NB4 (cell line): ENCODE measurements around the gene STK33.

Experiments used
- DNase-seq: peaks from one replicate; pipeline ENCODE4 v3.0.0; 2010; ENCODE audit warnings: low read depth
- H3K4me3 ChIP-seq: one replicate; pipeline ENCODE4 v1.5.1; 2011; ENCODE audit warnings: mild to moderate bottlenecking, low read depth, low read length, moderate library complexity
- CTCF ChIP-seq: IDR thresholded peaks from one replicate; pipeline ENCODE4 v1.5.1; 2012; ENCODE audit warnings: low read depth, low read length
- MYC ChIP-seq: IDR thresholded peaks from 2 replicates; pipeline ENCODE4 v1.6.1; 2011; ENCODE audit warnings: low read depth, low read length
- POLR2A ChIP-seq: IDR thresholded peaks from 2 replicates; pipeline ENCODE4 v1.6.1; 2011; ENCODE audit warnings: mild to moderate bottlenecking; ENCODE audit not compliant: insufficient read length; ENCODE audit errors: extremely low read depth
- TF ChIP-seq, protein P1 (sequence below): IDR thresholded peaks from 2 replicates; pipeline ENCODE4 v1.6.1; 2011; ENCODE audit warnings: low read depth, low read length

The STK33 gene

GRCh38 chr11:8621147-8621546 is 27.1 kb upstream of the STK33 start:
- no peak for DNase-seq
- H3K4me3 ChIP-seq, result no peak overlapping the region
- no peak for TF ChIP-seq MYC
- TF ChIP-seq POLR2A, result no peak
- TF ChIP-seq CTCF, result no peak
- TF ChIP-seq, protein P1, sequence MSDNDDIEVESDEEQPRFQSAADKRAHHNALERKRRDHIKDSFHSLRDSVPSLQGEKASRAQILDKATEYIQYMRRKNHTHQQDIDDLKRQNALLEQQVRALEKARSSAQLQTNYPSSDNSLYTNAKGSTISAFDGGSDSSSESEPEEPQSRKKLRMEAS, result no peak

DNA sequence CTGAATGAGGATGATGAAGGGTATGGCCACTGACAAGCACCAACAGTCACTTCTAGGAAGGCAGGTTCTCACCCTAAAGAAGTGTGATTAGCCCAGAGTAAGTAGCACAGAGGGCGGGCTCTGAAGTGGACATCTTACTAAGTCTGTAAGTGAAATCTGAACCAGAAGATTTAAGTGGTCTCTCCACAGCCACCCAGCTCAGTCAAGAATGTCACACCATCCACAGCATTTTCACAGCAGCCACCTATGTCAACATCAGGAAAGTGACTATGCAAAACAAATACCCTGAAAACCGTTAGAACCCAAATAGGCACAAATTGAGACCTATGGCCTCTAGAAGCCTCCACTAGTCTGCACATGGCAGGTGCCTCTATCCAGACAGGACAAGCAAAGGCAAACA is 23.0 kb upstream of the STK33 start:
- no peak for DNase-seq
- TF ChIP-seq MYC (no peak), POLR2A (no peak), CTCF (no peak)
- TF ChIP-seq, protein P1, result no peak
- no peak overlapping the region for H3K4me3 ChIP-seq

GRCh38 chr11:8615291-8616032 is 21.4 kb upstream of the STK33 start:
- TF ChIP-seq CTCF (no peak), POLR2A (no peak), MYC (no peak)
- TF ChIP-seq, protein P1, result no peak
- no peak overlapping the region for H3K4me3 ChIP-seq
- DNase-seq, result no peak

DNA sequence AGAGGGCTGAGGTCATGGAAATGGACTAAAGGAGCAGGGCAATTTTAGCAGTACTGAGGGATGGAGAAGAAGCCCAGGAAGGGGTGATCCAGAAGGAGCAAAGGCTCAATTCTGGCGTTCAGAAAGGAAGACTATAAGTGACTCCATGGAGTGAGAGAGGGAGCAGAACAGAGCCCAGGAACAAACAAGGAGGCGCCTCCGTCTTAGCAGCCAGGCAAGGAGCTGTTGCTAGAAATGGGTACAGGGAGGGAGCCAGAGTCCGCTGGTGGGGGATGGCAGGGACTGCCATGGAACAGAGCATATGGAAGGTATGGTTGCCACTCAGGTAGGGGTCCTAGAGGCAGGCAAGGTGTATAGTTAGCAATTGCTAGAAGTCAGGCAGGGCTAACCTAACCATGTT is 20.5 kb upstream of the STK33 start:
- TF ChIP-seq POLR2A (no peak), MYC (no peak), CTCF (no peak)
- TF ChIP-seq, protein P1, result no peak
- H3K4me3 ChIP-seq, result no peak overlapping the region

DNA sequence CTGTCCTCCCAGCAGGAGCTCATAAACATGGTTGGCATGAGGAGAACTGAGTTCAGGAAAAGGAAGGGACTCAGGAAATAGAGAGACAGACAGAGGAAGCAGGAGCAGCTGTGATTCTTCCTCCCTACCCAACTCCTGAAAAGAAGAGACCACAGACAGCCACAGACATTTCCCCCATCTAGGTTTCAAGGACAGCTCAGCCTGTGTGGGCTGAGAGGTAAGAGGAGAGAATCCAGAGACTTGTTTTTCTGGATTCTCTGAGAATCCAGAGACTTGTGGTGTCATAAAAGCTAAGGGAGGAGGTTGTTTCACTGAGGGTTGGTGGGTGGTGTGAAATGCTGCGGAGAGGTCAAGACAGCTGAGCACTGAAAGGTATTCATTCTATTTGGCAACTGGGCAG is 19.0 kb upstream of the STK33 start:
- no peak for TF ChIP-seq MYC
- TF ChIP-seq, protein P1, result no peak
- TF ChIP-seq CTCF, result no peak
- no peak for TF ChIP-seq POLR2A
- DNase-seq, result no peak
- H3K4me3 ChIP-seq, result no peak overlapping the region

More for the DNA sequence above, 20.5 kb upstream of the STK33 start:
- DNase-seq, result no peak
